Measurements from ENCODE around the gene SCN2B.

SCN2B gene

DNA sequence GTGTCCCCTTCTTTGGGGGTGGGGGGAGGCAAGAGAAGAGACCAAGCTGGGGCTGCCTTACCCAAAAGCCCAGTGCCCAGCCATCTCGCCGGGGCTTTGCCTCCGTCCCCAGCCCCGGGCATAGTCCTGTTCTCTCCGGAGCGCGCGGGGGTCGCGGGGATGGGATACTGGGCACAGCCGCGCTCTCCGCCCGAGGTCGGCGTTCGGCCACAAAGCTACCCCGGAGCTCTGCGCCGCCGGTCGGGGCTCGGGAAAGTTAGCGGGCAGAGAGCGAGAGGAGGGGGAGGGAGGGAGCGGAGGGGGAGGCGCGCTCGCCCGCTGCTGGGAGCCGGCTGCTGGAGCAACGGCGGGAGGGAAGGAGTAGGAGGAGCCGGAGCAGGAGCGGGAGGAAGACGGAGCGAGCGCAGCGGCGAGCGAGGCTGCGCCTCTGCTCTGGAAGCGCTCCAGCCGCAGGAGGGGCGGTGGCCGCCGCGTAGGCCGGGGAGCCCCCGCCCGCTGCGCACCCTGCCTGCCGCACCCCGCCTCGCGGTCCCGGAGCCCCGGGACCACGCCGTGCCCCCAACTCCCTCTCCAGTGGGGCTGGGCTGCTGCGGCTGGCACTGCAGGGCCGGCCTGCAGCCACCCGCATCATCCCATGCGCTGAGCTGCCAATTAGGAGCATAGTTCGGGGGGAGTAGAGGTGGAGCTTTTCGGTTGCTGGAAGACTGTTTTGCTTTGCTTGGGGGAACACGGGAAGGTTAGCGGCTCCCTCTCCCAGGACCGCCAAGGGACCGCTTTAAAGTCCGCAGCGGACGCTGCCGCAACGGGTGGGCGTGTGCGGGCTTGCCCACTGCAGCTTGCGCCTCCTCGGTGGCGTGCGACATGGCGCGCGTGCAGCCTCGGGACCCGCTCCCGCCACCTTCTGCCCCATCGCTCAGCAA is 23.6 kb downstream of the SCN2B start, which contains the start of gene SCN4B:
Gene SCN4B, minus strand, starts transcription at position 272 of the 920 bp plus-strand sequence. Its CDS starts 150 bp downstream, at position 122.
- DNase-seq, result peak in 1 of 2 donors; percentile 13

DNA sequence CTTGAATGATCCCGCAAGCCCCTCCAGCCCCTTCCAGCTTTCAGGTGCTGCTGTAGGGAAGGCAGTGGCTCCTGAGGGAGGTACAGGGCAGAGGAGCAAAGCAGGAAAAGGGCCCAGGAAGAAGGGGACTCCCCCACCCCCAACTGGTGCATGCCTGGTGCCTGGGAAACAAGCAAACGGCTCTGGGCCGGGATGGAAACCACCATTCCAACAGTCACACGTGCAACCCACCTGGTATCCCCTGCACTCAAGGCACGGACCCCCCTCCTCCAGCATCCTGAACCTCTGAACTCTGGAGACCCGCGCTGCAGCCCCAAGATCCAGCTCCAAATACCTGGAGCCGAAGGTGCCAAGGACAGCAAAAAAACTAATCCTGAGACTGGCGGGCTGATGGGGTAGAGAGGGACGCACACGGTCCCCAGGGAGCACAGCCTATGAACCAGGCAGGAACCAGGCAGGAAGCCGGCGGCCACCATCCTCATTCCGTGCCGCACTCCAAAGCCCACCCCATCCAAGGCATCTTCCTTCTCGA is 24.4 kb downstream of the SCN2B start:
- no peak for DNase-seq

DNA sequence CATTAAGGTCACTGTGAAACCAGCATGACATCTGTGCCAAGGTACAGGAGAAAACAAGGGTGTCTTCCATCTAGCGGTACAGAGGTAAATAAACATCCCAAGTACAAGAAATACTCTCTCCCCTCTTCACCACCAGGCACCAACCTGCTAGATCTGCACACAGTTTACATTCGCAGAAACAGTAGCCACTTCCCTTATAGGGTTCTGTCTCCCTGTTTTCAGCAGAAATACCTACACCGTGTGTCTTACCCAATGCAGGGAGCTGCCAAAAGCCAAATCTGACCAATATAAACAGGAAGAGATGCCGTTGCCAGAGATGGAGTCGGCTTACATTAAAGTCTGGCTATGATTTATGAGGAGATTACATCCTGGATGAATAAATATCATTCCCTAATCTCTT is 25.0 kb downstream of the SCN2B start:
- no peak for DNase-seq

DNA sequence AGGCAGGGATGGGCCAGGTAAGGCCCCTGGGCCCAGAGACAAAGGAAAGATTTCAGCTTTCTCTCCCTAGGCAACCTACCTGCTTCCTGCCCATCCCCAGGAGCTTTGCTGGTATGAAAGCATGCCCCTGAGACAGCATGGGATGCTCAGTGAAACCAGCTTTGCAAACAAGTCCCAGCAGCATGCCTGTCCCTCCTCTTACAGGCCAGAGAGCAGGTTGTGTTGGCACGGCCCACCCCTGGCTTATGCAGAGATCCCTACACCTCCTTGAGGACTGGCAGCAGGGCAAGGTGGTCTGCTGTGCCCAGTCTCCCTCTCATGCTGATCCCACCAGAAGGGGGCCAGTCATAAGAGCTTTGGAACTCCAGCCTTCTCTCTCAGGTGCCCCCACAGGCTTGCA is 26.9 kb downstream of the SCN2B start:
- DNase-seq, result no peak

DNA sequence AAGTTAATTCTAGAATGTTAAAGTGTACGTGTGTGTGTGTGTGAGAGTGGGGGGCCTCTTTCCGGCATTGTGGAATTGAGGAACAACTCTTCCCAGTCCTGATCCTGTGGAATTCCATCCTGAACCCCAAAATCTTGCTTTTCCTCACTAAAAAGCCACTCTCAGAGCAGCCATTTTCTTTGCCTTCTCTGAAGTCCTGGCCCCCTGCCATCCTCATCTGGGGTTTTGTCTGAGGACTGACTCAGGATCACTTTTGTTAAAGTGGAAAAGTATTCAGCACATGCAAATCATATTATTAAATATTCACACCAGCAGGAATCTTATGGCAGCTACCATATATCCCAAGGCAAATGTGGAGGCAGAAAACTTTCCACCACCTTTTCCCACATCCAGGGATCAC is 27.6 kb downstream of the SCN2B start:
- DNase-seq, result no peak

DNA sequence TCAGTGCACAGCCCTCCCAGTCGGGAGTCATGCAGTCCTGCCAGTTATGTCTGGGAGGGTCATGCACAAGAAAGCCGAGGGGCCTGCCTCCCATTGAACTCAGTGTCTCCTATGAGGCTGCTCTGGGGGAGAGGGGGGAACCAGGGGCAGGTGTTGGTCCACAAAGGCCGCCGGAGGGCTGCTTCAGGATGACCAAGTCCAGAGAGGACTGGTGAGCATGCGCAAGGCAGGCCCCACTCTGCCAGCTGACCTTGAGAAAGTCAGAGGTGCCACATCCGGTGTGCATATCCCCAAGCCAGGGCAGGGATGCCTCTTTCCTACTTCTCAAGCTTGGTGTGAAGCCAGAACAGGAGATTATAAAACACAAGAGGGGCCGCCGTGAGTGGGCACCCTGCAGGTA is 28.2 kb downstream of the SCN2B start:
- no peak for DNase-seq

DNA sequence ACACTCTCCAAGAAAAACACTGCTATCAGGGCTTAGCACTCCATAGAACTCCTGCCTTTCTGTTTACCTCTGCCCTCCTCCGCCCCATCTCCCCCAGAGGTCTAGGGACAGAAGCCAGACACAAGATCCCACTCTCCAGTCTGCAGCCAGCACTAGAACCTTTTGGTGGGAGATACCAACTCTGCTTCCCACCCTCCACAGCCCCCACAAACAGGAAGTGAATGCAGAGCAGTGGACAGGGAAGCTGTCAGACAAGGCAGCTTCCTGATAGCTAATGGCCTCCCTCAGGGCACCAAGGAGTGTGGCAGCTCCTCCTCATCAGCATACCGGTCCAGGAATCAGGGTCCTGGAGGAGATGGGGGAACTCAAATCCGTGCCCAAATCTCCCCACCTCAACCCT is 28.9 kb downstream of the SCN2B start:
- DNase-seq, result no peak

DNA sequence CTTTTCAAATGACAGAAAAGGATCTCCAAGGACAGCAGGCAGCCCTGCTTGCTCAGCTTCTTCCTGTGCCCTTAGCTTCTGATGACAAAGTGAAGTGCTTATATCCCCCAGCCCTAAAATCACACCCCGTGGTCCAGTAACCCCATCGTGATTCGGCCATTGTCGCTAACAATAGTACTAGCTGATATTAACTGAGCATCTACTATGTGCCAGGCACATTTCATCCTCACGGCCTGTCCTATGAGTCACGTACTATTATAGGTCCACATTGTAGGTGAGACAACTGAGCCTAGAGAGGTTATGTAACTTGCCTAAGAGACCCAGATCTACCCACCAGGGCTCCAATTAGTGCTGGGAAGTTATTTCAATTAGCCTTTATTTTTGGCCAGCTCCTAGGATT is 29.9 kb downstream of the SCN2B start:
- no peak for DNase-seq

DNA sequence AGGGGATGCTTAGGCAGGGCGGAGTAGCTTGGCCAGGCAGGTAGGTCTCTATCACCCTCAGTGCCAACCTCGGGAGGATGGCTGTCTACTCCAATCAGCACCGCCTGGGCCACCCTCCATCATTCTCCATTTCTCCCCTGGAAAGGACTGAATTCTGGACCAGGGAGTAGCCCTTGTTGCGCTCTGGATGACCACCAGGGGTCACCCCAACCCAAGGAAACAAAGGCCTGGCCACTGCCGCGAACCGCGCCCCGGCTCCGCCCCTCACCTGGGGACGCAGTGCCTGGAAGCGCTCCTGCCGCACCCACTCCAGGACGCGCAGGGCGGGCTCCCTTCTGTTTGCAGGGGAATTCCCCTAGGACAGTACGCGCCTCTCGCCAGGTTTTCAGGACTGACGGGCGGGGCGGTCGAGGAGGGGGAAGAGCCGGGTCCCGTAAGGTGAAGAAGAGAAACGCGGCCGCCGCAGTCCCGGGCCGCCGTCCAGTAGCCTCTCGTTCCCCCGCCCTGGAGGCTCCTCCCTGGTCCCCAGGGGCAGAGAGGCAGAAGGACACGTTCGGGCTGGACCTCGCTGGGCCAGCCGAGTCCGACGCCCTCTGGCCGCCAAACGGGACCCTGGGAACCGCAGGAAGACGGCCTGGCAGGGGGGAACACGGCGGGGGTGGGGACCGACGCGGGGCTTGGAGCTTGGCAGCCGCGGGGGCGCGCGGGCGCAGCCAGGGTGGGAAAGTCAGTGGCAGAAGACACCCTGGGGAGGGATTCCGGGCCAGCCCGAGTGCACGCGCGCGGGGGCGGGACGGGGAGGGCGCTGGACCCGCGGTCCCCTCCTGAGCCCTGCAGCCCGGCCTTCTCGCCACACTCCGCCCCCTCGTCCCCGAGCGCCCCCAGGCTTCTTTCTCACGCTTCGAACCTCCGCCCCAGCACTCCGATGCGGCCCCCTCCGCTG is 30.9 kb downstream of the SCN2B start:
- peak; percentile 84 to 89 for DNase-seq

DNA sequence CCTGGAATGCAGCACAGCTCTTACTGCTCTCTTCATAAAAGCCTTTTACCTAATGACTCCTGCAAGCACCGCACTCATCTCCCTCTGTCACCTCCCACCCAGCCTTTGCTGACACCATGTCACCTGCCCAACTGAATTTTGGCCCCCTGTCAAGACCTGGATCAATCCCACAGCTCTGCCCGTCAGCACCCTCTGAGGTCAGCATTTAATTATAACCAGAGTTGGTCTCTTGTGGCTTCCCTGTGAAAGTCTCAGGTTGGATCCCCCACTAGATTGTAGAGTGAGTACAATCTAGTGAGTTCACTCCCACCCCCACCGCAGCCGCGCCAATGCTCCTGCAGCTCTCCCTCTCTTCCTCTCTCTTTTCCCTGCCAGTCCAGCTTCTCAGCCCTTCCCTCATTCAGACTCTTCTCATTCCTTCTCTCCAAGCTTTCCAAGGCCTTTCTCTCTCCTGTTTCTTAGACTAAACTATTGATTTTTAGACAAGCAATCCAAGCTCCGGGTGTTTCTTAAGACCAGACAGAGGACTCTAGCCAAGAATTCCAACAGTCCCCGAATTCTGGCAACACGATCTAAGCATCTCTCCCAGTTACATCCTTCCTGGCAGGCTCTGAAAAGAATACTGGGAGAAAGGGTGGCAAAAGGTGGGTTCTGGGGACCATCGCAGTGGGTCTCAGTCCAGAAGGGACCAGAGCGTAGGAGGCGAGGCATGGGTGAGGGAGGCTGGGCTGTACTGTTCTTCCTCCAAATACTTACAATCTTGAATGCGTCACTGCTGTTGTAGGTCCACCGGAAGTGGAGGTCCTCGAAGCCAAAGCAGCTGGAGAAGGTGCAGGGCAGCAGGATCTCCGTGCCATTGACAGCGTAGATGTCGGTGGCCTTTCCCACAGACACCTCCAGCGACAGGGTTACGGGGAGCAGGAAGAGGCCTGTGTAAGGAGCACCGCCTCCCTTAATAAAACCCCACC is 31.9 kb downstream of the SCN2B start:
- no peak for DNase-seq

DNA sequence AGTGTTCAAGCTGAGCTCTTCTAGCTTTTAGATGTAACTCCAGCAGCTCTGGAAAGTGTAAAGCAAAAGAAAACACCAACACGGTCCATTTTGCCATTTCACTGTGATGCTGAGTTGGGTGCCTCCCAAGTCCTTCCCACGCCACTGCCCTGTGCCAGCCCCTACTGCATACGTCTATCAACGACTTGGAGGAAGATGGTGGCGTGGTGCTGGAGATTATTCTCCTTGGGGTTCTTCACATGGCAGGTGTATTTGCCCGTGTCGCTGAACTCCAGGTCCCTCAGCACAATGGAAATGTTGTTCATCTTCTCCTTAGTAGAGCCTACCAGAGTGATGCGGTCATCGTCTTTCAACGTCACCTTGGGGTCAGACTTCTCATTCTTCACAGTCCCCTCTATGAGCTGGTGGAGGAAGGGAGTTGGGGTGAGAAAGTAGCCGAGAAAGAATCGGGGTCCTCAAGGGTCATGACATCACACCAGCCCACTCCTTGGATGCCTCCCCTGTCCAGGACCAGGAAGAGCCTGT is 32.7 kb downstream of the SCN2B start:
- DNase-seq, result no peak

DNA sequence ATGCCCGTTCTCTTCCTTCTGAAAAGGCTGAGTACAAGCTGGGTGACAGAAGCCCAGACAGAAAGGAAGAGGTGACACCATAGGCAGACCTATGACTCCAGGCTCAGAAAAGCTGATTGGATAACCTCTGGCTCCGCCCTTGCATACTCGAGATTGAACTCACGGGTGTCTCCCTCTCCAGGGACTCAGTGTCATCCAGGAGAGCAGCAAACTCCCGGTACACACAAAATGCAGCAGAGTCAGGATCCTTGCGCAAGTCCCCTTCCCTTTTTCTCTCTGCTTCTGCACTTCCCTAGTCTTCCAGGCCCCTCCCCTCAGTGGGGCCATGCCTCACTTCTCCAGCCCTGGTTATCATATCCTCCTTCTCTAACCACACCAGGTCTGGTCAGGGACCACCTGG is 33.6 kb downstream of the SCN2B start:
- DNase-seq, result peak; percentile 10 to 73

DNA sequence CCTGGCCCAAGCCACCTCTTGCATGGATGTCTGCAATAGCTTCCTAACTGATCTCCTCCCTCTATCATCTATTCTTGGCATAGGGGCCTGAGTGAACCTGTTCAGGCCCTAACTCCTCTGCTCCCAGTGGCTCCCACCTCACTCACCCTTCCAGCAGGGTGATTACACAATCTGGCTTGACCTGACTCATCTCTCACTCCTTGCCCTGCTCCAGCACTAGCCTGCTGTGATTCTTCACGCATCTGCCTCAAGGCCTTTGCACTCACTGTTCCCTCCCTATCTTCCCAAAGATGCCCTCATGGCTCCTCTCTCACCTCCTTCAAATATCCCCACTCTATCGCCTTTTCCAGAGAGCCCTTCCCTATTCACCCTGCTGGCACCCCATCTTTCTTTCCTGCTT is 34.4 kb downstream of the SCN2B start:
- DNase-seq, result peak in 1 of 2 donors; percentile 34

DNA sequence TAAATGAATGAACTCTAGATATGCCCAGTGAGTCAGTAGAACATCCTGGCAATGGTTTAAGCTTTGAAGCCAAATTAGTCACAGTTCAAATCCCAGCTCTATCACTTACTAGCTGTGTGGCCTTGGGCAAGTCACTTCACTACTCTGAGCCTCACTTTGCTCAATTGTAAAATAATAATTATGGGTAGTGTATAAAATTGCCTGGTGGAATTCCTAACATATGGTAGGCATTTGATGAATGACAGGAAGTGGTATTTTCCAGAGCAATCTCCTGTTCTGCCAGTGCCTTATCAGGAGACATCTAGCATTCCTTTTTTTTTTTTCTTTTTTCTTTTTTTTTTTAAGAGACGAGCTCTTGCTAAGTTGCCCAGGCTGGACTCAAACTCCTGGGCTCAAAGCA is 36.9 kb downstream of the SCN2B start:
- no peak for DNase-seq

DNA sequence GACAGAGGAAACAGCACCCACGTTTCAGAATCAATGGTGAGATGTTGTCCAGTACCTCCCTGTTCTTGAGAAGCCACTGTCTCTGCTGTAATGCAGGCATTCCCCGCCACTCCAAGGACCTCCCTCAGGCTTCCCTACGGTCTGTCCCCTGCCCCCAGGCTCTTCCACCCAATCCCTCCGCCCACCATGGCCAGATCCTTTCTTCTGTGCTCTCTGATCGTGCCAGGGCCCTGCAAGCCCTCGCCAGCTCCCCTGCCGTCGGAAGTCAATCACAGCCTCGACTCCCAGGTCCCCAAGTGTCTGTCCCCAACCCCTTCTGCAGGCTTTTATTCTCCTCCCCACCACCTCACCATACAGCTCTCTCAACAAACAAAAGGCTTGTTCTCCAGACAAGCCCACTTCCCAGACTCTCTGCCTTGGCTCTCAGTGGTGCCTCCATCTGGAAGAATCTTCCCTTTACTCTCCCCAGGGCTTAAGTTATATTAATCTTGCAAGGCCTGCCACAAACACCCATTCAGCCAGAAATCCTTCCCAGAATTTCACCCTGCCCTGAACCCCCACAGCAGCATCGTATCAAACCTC is 37.5 kb downstream of the SCN2B start:
- DNase-seq, result no peak

DNA sequence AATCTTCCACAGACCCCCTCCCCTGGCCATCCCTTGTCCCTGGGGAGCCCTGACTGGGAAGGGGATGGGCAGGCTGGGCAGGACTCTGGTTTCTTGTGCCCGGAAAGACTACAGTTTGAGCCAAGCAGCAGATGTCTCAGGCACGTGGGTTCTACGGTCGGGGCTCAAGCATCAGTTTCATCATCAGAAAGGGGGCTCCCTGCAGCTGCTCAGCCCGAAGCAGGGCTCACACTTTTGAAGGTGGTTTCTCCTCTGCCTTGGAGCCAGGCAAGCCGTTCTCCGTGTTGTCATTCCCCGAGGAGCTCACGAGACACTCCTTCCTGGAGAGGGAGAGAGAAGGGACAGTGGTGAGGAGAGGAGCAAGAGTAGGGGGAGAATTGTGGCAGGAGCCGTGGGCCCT is 39.6 kb downstream of the SCN2B start:
- no peak for DNase-seq

DNA sequence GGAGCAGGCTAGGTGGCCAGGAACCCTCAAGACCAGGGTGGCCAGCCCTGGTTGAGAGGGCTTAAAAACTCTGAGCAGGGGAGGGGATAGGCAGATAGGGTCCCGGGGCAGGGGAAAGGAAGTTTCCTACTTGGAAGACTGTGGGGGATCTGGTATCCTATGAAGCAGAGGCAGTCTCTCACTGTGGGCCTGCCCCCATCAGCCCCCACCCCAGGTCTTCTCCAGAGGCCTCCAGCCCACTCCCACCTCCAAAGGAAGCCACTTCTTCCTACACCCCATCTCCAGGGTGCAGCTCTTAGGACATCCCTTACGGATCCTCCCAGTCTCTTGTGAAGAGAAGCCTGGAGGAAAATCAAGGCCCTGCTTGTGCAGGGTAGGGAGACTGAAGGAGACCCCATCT is 40.1 kb downstream of the SCN2B start:
- no peak for DNase-seq

DNA sequence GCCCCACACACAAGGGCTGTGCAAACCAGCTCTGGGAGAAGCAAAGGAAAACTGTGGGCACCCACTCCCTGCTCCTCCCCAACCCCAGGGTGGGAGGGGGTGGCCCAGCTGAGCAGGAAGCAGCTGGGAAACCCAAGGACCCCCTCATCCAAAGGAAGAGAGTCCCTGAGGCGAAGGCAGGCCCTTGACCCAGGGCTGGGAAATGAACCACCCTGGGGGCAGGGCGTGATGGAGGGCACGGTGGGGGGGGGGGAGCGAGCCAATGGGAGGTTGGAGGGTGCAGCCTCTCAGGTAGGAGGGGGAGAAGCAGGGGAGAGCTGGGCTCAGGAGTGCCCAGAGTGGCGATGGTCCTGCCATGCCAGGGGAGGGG is 40.7 kb downstream of the SCN2B start:
- DNase-seq, result no peak

DNA sequence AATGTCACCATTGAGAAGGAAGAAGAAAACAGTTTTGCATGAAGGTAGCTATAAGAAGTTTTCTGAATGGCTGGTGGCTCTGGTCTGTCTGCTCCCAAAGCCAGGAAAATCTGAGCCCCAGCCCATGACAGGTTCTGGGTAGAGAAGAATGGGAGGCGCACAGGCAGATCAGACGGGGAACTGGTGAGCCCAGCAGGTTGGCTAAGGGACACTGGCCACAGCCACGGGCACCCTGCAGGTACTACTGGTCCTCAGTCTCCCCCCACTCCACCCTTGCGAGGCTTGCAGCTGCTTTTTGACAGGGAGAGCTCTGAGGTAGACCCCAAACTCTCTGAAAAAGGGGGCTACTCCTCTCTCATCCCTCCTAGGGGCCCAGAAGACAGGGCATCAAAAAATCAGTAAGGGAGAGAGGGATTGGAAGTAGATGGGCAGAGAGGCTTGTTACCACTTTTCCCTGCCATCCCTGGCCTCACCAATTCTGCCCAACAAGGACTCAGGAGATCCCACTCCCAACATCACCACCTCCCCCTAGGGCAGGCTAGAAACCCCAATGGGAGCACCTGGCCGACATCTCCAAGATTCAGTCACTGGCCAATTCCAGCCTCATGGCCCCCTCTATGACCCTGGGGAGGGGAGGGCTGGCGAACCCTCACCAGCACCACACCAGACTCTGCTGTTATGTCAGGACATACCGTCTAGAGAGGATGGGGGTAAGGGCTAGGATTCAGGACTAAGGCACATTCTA is 41.2 kb downstream of the SCN2B start:
- no peak for DNase-seq

DNA sequence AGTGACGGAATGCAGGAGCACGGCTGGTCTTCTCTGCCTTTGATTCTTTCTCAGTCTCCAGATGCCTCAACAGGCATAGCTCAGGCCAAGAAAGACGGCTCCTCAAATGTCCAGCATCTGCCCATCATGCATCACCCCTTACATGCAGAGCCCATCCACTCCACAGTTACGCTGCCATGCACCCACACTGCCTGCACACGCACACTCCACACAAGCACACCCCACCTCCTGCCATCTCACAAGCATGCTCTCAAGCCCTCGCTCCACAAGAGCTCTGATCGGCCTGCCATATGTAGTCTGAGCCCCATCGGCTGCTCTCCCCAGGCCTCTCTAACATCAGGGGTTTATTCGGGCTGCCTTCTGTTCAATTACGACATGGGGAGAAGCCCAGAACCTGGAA is 42.6 kb downstream of the SCN2B start:
- DNase-seq, result no peak

Data from CD4-positive, alpha-beta T cell treated with Interleukin-1 beta for 1 hour (primary cell).